OCI-LY1 (cell line): ENCODE measurements around the gene AP4E1.

Source experiments
- EZH2 ChIP-seq: fragments of 200-600 bp; sonication (generic), shearing (Covaris generic); IDR thresholded peaks from 2 replicates; pipeline ENCODE4 v1.8.0; 2017; ENCODE audit warnings: borderline replicate concordance, mixed run types, mild to moderate bottlenecking, antibody characterized with exemption, low read length, moderate library complexity, mixed read lengths
- TF ChIP-seq, protein P1 (sequence below): fragments of 200-600 bp; sonication (generic), shearing (Covaris generic); IDR thresholded peaks from 2 replicates; pipeline ENCODE4 v1.5.1; 2017; ENCODE audit warnings: mild to moderate bottlenecking, antibody characterized with exemption, low read length, moderate library complexity, mixed read lengths

DNA sequence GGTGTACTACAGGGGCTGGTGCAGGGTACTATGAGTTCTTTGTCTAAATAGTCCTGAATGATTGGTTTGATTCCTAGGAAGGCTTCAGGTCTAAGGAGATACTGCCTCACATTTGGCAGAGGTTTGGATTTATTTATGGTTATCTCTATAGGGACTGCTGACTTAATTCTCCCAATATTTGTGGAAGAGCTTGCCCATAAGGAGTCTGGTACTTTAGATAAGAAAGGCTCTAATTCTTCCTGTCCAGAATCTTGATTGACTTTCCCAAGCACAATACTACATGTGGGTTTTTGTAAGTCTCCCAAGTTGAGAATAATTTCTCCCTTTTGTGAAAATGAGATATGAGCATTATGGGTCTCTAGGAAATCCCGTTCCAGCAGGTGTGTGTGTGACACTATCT, 36.7 kb upstream of the AP4E1 start:
- TF ChIP-seq, protein P1, sequence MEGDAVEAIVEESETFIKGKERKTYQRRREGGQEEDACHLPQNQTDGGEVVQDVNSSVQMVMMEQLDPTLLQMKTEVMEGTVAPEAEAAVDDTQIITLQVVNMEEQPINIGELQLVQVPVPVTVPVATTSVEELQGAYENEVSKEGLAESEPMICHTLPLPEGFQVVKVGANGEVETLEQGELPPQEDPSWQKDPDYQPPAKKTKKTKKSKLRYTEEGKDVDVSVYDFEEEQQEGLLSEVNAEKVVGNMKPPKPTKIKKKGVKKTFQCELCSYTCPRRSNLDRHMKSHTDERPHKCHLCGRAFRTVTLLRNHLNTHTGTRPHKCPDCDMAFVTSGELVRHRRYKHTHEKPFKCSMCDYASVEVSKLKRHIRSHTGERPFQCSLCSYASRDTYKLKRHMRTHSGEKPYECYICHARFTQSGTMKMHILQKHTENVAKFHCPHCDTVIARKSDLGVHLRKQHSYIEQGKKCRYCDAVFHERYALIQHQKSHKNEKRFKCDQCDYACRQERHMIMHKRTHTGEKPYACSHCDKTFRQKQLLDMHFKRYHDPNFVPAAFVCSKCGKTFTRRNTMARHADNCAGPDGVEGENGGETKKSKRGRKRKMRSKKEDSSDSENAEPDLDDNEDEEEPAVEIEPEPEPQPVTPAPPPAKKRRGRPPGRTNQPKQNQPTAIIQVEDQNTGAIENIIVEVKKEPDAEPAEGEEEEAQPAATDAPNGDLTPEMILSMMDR, result no peak
- TF ChIP-seq EZH2, result no peak
